HG02981 (cell line): ENCODE results near the gene SHROOM2.
"Not testable (repeated sequence)": the region's sequence is repeated elsewhere in the genome, so short reads cannot be mapped to it uniquely, and the experiment has no call there.

Experiments
- ATAC-seq: cut with Tn5 transposase; IDR thresholded peaks from one replicate; pipeline ENCODE4 v1.9.1; 2021; ENCODE audit warnings: mild to moderate bottlenecking, moderate library complexity; ENCODE audit not compliant: unreplicated experiment

Gene SHROOM2, protein sequence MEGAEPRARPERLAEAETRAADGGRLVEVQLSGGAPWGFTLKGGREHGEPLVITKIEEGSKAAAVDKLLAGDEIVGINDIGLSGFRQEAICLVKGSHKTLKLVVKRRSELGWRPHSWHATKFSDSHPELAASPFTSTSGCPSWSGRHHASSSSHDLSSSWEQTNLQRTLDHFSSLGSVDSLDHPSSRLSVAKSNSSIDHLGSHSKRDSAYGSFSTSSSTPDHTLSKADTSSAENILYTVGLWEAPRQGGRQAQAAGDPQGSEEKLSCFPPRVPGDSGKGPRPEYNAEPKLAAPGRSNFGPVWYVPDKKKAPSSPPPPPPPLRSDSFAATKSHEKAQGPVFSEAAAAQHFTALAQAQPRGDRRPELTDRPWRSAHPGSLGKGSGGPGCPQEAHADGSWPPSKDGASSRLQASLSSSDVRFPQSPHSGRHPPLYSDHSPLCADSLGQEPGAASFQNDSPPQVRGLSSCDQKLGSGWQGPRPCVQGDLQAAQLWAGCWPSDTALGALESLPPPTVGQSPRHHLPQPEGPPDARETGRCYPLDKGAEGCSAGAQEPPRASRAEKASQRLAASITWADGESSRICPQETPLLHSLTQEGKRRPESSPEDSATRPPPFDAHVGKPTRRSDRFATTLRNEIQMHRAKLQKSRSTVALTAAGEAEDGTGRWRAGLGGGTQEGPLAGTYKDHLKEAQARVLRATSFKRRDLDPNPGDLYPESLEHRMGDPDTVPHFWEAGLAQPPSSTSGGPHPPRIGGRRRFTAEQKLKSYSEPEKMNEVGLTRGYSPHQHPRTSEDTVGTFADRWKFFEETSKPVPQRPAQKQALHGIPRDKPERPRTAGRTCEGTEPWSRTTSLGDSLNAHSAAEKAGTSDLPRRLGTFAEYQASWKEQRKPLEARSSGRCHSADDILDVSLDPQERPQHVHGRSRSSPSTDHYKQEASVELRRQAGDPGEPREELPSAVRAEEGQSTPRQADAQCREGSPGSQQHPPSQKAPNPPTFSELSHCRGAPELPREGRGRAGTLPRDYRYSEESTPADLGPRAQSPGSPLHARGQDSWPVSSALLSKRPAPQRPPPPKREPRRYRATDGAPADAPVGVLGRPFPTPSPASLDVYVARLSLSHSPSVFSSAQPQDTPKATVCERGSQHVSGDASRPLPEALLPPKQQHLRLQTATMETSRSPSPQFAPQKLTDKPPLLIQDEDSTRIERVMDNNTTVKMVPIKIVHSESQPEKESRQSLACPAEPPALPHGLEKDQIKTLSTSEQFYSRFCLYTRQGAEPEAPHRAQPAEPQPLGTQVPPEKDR (N-terminal part only)

DNA sequence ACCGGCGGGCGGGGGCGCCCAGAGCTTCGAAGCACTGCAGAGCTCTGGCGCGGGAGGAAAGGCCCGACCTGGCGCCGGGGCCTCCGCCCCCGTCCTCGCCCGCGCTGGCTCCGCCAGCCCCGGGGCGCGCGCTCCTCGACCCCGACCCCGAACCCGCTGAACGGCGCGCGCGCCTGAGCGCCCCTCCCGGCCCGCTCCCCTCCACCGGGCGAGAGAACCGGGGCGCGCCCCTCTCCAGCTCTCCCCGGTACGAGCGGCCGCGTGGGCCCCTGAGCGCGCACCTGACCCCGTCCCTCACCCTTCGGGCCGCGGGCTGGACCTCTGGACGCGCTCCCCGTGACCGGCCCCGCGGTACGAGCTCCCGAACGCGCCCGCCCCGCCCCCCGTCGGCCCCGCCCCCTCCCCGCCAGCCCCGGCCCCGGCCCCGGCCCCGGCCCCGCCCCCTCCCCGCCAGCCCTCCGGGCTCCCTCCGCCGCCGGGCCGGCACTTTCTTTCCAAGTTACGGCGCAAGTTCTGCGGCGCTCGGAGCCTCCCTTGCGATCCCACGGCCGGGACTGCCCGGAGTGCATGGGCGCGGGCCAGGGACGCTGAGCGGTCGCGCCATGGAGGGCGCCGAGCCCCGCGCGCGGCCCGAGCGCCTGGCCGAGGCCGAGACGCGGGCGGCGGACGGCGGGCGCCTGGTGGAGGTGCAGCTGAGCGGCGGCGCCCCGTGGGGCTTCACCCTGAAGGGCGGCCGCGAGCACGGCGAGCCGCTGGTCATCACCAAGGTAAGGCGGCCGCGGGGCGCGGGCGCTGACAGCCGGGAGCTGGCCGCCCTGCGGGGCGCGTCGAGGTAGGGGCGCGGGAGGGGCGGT is at the start of gene SHROOM2:
Gene SHROOM2, plus strand, starts transcription at position 486 of the 854 bp plus-strand sequence. Its CDS starts 117 bp downstream, at position 603.
- no peak for ATAC-seq

DNA sequence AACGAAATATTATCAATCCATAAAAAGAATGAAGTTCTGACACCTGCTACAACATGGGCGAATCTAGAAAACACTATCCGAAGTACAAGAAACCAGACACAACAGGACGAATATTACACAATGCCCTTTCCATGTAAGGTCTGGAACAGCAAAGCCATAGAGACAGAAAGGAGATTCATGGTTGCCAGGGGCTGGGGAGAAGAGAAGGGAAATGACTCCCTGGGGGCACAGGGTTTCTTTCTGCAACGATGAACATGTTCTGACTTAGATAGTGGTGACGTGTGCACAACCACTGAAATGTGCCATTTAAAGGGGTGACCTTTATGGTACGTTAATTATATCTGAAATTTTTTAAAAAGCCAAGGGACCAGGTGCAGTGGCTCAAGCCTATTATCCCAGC is 48.9 kb upstream of the SHROOM2 start:
- ATAC-seq, result no peak

DNA sequence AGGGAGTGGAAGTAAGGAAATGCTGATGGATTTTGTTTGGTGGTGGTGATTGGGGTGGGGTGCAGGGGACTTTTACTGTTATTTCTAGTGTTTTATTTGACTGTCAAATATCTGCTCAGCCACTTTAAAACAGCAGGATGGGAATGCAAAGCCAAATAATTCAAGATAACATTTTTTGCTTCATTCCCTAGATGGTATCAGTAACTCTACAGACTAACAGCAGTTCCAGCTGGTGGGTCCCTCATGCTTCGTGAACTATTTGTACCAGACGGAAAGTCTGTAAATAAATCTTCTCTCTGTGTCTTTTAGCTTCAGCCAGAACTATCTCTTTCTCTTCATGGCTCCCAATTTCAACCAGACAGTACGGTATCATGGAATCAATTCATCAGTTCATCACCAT is 48.1 kb upstream of the SHROOM2 start:
- no peak for ATAC-seq

DNA sequence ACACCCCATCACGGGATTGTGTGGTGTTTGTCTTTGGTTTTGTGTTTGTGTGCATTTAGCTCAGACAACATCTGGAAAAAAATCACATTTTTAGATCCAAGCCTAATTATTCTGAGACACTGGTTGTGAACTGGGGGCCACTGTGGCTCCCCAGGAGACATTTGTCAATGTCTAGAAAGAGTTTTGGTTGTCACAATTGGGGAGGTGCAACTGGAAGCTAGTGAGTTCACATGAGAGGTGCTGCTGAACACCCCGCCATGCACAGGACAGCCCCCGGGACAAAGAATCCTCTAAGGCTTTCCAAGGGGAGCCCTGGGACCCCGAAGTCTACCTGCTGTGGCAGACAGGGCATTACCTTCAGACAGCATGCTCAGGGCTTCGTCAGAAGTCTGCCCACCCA is 47.1 kb upstream of the SHROOM2 start:
- no peak for ATAC-seq

DNA sequence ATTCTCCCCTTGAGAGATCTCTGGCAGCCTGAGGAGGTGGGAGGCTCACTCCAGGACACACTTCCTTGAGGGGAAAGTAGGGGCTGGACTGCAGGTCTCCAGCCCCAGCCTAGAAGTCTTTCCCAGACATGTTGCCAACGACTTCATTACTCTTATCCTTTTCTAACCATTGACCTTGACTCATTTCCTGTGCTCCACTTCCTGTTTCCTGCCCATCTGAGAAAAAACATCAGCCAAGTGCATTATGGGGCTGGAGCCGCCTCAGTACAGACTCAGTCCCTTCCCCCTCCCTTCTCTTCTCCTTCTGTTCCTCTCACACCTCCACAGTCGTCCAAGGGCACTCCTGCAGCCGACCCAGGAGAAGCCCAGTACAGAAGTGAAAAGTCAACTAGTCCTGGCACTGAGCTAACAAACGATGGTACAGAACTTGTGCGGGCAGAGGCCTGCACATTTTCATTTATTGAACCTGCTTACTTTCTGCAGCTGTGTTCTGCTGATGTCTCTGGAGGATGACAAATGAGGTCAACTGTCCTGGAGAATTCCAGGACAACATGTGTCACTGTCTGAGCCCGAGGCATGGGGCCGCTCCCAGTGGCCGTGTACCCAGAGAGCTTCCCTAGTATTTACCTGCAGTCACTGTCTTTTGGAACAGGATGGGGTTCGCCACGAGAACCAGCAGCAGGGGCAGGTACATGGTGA is 40.7 kb upstream of the SHROOM2 start:
- no peak for ATAC-seq

DNA sequence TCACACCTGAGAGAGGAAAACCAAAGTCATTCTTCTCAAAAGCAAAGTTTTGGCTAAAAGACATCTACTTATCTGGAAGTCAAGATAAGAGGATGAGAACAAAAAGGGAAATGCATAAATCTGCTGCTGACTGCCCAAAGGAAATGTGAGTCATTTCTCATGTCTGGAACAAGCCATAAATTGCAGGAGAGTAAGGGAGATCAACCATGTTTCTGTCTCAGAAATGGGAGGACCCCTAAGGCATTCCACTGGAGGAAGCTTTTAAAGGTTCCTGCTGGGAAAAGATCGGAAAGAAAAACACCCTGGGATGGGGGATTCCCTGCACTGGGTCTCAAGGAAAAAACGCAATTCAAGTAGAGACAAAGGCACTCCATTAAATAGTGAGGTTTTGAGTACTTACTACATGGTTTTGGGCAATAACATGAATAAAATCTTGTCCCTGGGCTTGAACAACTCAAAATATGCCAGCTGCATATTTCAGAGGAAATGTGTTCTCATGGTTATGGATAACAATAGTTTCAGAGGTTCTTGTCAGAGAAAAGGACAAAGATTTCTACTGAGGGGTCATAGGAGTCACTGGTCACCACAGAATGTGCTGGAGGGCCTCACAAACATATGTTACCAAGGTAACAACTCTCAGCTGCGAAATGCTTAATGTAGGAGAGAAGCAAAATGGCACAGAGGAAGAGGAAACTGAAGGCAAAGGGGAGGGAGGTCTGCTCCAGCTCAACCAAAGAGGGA is 39.9 kb upstream of the SHROOM2 start:
- no peak for ATAC-seq

DNA sequence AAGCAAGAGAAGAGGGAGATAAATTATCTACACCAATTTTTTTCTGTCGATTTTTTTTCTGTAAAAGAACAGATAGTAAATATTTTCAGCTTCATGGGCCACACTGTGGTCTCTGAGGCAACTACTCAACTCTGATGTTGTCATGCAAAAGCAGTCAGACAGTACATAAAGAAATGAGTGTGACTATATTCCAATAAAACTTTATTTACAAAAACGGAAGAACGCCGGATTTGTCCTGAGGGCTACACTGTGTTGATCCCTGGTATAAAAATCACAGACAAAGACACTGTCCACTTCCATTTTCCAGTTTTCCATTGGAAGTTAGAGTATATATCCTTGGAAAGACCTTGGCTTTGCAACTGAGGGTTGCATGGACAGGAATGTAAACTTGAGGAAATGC is 38.6 kb upstream of the SHROOM2 start:
- no peak for ATAC-seq

DNA sequence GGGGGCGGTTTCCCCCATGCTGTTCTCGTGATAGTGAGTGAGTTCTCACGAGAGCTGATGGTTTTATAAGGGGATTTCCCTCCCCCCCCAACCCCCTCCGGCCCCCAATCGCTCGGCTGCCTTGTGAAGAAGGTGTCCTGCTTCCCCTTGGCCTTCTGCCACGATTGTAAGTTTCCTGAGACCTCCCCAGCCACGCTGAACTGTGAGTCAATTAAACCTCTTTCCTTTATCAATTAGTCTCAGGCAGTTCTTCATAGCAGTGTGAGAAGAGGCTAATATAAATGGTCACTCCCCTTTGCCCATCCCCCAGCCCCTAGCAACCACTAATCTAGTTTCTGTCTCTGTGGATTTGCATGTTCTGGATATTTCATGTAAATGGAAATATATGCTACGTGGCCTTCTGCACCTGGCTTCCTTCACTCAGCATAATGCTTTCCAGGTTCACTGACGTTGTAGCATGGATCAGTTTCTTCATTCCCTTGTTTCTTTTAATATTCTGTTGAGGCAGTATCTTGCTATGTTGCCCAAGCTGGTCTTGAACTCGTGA is 37.0 kb upstream of the SHROOM2 start:
- ATAC-seq, result no peak

DNA sequence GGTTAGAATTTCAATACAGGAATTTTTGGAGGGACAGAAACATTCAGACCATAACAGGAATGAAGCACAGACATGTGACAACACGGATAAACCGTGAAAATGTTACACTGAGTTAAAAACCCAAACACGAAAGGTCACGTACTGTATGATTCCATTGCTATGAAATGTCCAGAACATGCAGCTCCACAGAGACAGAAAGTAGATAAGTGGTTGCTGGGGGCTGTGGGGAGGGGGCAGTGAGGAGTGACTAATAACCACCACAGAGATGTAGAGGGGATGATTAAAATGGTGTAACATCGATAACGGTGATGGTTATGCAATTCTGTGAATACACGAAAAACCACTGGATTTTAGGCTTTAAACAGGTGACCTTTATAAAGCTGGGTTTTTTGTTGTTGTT is 28.9 kb upstream of the SHROOM2 start:
- no peak for ATAC-seq

DNA sequence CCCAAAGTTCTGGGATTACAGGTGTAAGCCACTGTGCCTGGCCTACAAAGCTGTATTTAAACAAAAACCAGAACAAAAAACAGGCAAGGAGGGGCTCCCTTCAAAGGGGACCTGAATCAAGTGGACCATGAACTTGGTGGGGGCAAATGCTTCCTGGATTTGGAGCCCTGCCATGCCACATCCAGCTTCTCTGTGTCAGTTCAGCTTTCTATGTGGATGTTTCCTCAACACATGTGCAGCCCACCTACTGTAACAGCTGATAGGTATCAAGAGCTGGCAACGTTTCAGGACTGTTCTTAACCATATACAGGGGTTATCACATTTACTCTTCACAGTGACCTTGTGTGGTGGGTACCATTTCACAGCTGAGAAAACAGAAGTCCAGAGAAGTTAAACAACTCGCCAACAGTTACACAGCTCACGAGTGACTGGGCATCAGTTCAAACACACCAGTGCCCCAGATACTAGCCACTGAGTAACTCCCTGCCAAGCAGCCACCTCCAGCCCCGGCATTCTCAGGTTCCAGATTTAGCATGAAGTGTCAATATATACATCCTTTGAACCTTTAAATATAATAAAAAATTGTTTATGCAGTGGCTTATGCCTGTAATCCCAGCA is 28.1 kb upstream of the SHROOM2 start:
- no peak for ATAC-seq

DNA sequence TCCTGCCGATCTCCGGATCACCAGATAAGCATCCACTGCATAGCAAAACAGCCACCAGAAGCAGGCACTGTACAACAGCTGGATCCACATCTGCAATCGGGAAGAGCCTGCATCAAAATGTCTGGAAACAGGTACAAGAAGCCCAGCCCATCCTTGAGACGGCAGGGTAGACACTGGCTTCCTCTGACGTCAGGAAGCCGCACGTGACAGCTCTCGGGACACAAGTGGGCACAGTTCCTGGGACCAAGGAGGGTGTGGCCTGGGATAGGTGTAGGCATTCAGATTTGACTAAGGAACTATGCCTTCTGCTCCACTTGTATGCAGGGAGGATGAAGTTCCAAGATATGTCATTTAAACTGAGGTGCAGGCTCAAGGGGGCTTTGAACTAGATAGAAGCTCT is 26.9 kb upstream of the SHROOM2 start:
- no peak for ATAC-seq

DNA sequence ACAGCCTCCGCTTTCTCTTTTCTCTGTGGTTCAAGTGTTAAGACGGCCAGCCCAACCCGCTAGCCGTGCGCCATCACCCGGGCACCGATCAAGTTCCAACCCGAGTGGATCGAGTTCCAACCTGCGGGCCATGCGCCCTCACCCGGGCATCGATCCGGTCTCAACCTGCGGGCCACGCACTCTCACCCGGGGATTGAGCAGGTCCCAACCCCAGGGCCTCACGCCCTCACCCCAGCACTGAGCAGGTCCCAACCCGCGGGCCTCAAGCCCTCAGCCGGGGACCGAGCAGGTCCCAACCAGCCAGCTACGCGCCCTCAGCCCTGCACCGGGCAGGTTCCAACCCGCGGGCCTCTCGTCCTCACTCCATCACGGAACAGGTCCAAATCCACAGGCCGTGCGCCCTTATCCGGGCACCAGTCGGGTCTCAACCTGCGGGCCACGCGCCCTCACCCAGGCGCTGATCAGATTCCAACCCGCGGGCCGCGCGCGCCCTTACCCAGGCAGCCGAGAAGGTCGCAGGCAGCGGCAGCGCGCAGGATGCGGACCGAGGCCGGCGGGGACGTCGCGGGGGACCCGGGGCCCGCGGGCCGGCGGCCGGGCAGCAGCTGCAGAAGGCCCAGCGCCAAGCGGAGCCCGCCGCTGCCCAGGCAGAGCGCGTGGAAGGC is 21.0 kb upstream of the SHROOM2 start:
- ATAC-seq, result no peak

DNA sequence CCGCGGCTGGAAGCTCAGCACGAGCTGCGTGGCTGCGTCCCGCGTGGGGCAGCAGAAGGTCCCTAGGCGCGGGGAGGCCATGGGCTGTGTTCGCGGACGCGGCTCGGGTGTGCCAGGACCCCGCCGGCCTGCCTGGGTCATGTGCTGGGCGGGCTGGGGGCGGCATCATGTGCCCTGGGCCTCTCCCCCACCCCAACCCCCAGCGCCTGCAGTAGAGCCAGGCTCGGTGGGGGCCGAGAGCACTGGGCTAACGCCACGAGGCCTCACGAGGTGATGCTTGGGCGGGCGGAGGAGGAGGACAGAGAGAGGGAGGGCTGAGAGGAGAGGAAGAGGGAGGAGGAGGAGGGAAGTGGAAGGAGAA is 20.5 kb upstream of the SHROOM2 start, which contains the start of gene GPR143:
Gene GPR143, minus strand, starts transcription at position 111 of the 361 bp plus-strand sequence. Its CDS starts 30 bp downstream, at position 81.
- no peak for ATAC-seq

DNA sequence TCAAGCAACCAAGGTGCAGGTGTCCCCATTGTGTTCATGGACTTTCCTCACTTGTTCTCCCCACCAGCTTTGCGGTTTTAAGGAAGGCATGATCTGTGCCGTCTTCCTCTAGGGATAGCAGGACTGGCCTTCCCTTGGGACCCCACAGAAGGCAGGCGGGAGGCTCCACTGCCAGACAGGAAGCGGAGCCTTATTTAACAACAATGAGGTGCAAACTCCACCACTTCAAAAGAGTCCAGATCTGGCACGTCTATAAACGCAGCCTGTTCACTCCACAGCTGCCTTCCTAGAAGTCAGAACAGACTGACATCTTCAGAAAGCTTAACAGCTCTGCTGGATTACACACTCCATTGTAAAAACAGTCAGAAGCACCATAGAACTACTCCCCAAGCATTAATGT is 18.9 kb upstream of the SHROOM2 start:
- no peak for ATAC-seq

DNA sequence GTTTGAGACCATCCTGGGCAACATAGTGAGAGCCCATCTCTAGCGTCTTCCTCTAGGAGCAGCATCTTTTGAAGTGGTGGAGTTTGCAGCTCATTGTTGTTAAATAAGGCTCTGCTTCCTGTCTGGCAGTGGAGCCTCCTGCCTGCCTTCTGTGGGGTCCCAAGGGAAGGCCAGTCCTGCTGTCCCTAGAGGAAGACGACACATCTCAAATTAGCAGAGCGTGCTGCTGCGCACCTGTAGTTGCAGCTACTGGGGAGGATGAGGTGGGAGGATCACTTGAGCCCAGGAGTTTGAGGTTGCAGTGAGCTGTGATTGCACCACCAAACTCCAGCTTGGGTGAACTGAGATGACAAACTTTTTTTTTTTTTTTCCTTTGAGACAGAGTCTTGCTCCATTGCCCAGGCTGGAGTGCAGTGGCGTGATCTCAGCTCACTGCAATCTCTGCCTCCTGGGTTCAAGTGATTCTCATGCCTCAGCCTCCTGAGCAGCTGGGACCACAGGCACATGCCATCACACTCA is 17.8 kb upstream of the SHROOM2 start:
- ATAC-seq, result not testable (repeated sequence)

DNA sequence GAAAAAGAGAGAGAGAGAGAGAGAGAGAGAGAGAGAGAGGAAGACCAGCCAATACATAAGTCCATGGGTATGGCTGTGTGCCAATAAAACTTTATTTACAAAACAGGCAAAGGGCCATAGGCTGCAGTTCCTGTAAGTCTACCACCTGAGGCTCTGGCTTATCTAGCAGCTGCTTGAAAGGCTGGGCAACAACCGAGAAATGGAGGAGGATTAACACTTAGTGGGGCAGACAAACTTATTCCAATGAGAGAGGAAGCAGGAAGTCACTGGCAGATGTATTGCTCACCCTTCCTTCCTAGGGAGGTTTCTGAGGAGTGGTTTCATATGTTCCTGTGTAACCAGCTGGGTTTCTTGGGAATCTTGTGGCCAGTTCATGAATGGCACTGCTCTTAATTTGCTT is 15.9 kb upstream of the SHROOM2 start:
- no peak for ATAC-seq

DNA sequence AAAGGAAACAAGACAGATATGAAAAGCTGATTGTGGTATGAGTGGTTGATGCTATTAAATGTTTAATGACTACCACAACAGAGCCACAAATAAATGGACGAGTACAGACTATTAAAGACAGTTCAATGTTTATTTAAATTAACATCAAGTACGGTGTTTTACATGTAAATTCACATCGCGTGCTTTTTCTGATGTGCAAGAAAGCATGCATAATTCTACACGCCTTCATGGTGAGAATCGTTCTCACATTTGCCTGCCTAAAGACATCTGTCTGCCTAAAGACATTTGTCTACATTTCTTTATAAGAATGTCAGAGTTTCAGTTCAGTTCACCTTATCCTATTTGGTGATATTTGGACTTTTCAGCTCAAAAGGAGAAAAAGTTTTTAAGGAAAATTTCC is 13.3 kb upstream of the SHROOM2 start:
- ATAC-seq, result no peak
